GM19193 (cell line): ENCODE measurements around the gene FAM185A.

ENCODE experiments used
- POLR2A ChIP-seq: IDR thresholded peaks from 4 replicates; pipeline ENCODE4 v1.6.1; 2011; ENCODE audit not compliant: insufficient read depth, insufficient read length; ENCODE audit errors: extremely low read depth

Gene FAM185A

DNA sequence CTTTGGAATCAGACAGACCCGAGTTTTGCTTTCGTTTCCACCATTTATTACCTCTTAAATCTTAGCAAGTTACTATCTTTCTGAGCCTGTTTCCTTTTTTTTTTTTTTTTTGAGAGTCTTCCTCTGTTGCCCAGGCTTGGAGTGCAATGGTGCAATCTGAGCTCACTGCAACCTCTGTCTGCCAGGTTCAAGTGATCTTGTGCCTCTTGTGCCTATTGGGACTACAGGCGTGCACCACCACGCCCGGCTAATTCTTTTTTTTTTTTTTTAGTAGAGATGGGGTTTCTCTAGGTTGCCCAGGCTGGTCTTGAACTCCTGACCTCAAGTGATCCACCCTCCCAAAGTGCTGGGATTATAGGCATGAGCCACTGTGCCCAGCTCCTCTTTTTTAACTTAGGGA lies 84.5 kb downstream of the FAM185A start:
- TF ChIP-seq POLR2A, result no peak

DNA sequence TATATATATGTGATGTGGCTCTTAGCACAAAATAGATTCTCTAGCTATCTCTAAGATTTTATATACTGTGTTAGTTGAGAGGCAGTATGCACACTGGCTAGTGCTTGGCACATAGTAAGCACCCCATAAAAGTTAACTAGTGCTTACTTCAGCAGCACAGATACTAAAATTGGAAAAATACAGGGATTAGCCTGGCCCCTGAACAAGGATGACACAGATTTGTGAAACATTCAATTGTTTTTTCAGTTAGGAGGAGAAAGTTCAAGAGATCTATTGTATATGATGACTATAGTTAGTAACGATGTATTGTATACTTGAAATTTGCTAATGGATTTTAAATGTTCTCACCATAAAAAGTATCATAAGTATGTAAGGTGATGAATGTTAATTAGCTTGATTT lies 85.7 kb downstream of the FAM185A start:
- no peak for TF ChIP-seq POLR2A

DNA sequence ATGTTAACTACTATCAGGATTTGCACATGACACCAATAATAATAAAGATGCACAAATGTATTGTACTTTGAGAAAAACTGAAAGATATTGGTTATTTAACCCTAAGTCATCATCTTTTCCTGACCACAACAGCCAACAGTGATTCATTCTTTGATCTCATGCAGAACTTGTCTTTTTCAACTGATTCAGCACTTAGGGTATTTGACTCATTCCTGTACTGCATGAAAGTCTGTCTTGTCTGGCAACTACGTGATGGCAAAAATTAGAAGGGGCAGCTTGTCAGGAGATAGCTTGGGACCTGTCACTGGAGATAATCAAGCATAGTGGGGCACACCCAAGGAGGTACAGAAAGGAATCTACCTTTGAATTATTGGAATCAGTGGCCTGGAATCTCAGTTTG lies 86.2 kb downstream of the FAM185A start:
- no peak for TF ChIP-seq POLR2A

DNA sequence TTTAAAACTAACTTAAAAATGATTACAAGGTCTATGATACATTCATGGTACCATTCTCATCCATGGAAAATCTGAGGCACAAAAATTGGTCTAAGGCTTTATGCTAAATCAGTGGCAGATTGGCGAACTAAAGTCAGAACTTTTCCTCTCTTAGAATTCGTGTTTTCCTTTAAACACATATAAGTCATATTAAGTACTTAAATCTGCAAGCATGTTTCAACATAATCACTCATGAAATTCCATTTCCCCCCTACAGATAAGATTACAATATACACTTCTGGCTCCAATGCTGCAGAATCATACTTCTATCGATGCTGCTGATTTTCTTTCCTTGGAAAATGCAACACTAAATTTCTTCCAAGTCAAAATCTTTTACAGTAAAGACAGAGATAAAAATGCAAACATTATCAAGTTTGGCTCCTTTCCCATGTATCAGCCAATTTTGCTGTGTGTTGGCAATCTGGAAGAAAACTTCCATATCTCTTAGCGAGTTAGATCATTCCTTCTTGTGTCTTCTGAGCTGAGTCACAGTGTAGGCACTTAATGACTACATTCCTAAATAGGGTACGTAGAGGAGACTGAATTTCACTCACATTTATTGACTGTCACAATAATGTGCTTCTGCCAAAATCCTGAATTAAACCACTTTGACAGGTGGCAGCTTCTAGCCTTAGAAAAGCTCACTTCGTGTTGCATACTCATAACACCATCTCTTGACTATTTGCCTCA lies 87.6 kb downstream of the FAM185A start:
- TF ChIP-seq POLR2A, result no peak

DNA sequence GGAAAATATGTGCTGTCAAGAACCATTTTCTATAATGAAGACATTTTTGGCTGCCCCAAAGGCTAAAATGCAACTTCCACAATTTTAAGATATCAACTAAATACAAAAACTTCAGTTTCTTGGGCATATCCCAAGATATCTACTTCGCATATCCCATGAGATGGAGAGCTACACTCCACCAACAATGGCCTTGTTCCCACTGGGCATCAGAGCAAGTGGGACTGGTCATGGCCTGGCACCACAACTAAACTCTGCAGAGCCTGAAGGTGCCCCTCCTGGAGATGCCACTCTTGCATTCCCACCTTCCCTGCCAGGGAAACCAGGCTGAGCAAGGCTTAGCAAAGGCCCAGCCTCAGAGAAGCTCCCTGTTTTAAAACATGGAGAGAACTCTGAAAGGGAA lies 88.2 kb downstream of the FAM185A start:
- TF ChIP-seq POLR2A, result no peak

DNA sequence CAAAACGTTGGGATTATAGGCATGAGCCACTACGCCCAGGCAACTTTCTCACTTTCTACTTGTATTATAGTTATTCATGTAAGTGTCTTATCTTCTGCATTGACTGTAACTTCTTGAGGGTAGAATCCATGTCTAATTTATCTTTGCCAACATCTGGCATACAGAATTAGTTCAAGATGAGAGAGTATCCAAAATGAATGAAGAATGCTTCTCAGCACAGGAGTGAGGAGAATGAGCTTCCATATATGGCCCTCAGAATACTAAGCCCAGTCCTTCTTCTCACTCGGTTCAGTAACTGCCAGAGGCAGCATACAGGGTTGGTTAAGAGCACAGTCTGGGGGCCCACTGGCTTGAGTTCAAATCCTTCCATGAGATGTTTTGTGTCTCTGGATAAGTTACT lies 89.0 kb downstream of the FAM185A start:
- TF ChIP-seq POLR2A, result no peak

DNA sequence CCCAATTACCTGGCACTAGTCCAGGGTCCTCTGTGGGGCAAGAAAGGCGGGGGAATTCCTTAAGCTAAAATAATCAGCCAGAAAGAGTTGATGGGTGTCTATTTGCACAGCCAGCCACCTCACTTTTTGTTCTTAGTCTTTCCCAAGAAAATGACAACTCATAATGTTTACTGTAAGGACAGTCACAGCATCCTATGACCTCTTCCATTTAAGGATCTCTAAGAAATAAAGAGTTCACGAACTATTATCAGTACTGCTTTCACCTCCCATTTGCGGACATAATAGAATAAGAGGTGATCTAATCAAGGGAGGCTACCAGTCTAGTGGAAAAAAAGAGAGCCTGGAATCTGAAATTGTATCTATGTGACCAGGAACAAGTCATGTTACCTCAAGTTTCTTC lies 91.6 kb downstream of the FAM185A start:
- TF ChIP-seq POLR2A, result no peak

DNA sequence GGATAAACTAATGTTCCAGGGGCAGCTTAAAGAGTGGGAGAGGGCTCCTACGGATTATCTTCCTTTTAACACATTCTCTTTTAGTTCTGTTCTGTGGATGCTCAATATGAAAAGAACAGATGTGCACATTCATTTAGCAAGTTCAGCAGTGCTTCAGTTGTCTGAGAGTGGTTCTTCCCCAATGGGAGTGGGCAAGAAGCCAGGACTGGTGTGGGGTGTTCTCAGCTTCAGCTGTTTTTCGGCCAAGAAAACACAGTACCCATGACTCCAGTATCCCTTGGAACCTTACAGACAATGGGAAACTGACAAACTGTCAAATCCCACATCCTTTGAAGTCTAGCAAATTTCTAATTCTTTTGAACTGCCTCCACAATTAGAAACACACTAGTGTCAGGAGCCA lies 92.5 kb downstream of the FAM185A start:
- no peak for TF ChIP-seq POLR2A

DNA sequence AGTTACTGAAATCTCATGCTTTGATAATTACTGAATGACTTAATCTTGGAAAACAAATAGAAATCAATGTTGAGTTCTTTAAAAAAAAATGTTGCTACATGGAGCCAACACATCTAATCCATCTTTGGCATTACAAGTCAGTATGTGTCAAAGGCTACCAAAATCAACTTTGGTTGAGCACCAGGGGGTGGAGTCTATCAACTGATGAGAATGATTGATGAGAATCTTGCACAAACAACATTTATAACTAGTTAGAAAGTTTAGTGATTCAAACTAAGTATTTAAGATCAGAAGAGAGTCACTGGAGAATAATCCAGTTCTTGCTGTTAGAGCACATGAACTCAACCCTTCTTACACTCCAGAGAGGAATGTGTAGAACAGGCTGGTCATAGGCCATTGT lies 93.5 kb downstream of the FAM185A start:
- TF ChIP-seq POLR2A, result no peak

DNA sequence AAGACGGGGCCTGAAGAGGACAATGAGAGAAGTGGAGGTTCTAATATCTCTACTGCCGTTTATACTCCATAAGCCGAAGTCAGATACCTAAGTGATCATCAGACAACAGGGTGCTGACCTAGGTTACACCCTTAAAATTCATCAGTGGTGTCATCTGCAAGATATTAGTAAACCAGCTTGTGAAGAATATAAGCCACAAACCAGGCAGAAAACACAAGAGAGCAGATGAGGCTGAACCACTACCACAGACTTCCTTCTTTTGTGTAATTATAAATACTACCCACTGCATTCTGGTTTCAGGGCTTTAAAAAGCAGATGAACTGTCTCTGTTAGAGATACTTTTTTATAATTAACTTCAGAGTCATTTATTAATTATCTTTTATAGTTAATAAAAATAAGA lies 95.1 kb downstream of the FAM185A start:
- no peak for TF ChIP-seq POLR2A

DNA sequence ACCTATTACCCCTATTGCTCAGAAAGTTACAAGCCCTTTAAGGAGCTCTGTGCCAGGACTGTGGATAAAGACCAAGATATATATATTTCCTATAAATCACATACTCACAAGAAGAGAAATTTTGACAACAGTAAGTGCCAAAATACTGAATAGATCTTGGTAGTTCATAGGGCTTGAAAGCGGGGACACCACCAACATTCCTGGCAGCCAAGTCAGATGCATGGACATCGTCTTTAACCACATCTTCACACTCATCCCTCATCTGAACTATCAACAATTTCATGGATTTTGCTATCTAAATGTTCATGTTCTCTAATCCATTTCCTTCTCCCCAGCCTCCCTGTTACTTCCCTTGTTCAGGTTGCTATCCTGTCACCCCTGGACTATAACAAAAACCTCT lies 96.5 kb downstream of the FAM185A start:
- TF ChIP-seq POLR2A, result no peak

DNA sequence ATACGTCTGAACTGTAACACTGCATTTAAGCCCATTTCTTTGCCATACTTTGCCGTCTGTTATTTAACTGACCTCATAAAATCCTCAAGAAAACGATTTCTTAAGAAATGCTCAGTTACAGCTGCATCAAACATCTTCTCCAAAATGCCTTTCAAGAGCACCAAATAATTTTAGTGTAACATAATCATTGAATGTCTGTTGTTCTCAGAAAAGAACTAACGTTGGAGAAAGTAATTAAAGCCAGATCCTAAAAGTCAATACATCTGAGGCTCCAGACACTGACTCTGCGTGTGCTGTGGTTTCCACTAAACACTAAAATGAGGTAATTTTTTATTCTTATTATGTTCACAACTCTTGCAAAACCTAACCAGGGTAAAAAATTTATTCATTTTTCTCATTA lies 100.3 kb downstream of the FAM185A start:
- no peak for TF ChIP-seq POLR2A

DNA sequence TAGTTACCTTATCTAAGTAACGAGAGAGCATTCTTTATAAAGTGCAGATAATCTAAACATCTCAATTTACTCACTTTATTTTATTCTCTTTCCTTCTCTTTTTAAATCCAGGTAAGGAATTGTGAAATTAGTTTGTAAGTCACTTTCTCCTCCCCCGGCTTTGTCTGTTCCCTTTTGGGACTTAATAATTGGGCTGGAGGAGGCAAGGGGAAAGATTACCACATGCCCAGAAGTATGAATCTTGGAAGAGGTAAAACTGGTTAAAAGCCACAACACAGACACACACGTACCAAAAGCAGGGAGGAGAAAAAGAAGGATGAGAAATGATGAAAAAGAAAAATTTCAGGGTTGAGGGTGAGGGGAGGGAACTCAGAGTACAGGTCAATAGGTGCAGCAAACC lies 100.7 kb downstream of the FAM185A start:
- no peak for TF ChIP-seq POLR2A

DNA sequence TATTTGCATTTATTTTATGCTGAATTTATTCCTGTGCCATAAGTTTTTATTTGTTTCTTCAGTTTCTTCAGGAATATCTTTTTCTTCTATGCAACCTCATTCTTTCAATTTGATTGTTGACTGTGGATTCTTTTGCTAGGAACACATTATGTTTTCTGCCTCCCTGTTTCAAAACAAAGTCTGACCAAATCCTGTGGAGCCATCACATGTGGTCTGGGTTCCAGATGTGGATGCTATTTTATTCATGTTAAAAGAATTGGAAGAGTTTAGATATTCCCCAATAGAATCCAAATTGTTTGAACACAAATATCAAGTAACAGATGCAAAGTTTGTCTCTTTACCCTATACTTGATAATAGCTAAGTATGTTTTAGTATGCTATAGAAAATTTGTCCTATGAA lies 107.2 kb downstream of the FAM185A start:
- TF ChIP-seq POLR2A, result no peak
